DMS53 (cell line): Measurements from ENCODE around the gene HPCAL1.

Experiments used
- DNase-seq: peaks from one replicate; lab custom pipeline; 2025; lab: John Stamatoyannopoulos, UW

HPCAL1 gene

DNA sequence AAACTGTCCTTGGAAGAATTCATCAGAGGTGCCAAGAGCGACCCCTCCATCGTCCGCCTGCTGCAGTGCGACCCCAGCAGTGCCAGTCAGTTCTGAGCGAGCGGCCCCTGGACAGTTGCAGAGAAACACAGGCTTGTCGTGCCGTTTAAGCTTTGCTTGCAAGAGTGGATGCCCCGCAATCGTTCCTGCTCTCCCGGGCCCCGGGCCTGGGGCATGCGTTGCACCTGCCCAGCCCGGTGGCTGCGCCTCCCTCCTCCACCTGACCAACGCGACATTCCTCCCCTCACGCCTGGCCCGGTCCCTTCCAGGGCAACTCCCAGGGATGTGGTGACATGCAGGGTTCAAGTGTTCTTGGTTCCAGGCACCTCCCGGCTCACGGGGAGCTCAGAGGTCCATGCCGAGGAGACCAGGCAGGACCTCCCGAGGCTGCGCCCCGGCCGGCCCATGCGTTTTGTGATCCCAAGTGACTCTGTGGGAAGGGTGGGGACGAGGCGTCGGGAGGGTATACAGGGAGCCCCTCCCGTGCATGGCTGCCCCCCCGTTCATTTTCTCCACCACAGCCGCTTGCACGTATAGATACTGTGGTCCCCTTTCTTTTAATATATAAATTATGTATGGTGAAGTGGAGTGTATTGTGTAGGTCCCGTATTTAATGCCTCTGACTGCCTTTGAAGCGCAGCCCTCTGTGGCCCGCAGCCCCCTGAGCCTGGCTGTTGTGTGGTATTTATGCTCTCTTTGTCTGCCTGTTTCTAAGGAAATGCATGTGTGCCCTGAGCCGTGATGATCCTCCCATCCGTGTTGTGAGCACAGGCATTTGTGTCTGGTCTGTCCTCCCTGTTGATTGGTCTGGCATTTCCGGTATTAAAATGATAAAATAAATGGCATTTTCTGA lies 124.3 kb downstream of the HPCAL1 start:
- no peak for DNase-seq

DNA sequence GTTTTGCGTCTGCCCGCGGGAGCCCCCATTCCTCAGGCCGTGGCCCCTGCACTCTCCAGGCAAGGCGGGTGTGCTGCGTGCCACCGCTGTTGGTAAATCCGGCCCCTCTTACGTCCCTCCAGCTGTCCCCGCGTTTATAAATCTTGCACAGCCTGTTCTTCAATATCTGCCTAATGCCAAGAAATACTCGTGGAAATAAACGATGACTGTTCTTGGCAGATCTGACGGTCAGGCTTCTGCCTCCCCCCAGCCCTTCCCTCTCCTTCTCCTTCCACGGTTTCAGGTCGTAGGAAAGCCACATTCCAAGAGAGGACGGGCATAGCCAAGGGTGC lies 124.9 kb downstream of the HPCAL1 start:
- DNase-seq = no peak

DNA sequence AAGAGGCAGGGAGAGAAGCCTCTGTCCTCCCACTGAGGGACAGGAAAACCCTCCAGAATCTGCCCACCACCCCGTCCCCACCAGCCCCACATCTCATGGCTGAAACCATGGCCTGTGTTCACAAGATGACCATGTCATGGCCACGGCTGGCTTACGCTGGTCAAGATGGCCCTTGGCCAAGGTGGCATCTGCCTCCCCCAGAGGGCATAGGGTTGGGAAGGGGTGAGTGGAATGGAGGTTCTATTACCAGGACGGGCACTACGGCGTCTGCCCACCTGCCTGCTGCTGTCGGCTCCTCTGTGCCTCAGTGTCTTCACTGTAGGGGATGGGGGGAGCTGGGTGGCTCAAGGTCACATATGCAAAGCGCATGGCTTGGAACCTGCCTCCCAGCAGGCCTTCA lies 125.7 kb downstream of the HPCAL1 start:
- no peak for DNase-seq

DNA sequence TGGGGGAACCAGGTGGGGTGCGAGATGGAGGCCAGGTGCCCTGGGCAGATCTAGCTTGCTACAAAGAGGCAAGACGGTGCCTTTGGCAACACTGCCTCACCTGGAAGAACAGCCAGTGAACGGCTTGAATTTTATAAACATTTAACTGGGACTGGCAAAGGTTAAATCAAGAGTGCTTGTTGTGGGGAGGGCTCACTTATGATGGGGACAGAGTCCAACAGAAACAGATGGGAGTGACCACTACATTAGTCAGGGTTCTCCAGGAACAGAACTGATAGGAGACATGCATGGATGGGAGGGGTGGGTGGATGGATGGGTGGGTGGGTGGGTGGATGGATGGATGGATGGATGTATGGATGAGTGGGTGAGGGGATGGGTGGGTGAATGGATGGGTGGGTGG lies 126.2 kb downstream of the HPCAL1 start:
- DNase-seq = no peak

DNA sequence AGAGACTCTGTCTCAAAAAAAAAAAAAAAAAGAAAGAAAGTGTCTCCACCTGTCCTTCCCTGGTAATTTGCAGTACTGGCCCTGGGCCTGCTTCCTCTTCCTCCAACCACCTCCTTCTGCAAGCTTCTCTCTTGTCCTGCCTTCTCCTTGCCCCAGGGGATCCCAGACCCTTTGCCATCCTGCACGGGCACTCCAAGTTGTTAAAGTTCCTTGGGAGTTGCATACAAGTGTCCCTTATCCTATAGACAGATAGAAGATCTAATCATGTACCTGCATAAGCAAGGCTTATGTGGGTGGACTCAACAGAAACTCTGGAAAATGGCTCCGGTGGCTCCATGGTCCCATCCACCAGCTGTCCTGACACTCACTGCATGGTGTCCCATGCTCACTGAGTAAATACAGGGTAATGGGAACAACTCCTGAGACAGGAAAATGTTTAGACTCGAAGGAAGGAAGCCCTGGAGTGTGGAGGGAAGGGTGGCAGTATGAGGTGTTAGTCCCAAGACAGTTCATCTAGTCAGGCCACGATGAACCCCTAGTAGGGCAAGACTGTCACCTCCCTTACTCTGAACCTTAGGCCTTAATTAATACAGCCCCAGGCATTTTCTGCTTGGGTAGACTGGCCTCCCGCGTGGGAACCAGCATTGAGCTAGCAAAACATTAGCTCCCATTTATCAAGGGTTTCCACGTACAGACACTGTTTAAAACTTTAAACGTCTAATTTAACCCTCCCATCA lies 128.3 kb downstream of the HPCAL1 start:
- DNase-seq = no peak

DNA sequence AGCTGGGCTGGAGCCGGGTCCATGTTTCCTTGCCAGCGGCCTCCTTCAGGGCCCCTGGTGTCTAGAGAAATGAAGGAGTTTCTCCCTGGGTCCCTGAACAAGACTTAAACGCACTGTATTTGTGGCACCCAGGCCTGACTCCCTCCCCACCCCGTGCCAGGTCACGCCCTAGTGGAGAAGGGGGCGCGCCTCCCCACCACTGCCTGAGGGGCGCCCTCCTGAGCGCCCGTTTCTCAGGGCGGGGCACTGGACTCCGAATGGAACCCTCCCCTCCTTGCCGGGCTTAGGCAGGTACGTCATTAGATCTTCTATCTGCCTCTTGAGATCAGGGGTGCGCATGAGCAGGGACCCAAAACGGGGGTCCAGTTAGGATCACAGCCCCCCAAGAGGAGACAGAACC lies 129.1 kb downstream of the HPCAL1 start:
- no peak for DNase-seq

DNA sequence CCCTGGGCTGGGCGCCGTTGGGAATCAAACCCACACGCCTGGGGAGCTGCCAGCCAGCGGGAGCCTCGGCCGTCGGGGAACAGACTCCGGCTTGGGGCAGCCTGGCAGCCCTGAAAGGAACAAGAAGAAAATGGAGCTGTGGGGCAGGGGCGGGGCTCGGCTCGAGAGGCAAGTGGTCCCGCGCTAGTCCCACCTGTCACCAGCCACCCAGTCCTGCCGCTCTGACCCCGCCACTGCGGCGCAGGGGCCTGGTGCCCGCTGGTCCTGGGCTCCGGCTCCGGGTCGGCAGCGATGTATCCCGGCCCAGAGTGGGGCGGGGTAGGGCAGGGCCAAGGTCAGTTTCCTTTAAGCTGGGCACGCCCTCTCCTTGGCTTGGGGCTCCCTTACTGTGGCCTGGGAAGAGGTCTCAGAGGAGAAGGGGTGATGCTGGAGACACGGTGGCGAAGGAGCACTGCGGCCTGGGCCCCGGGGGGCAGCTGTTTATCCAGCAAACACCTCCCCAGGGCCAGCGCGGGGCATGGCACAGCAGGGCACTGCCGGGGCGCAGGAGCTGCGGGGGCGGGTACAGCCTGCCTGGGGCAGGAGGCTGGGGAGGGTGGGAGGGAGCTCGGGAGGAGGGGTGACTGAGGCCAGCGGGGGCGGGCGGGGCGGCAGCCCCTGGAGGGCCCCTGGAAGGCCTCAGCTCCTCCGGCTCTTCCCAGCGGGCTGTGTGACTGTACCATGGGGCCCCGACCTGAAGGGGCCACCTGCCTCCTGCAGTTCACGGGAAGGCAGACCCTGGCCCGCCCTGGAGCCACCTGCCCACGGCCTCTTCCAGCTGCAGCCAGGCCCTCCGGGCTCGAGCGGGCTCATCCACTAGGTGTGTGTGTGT lies 129.8 kb downstream of the HPCAL1 start:
- peak; percentile 63 for DNase-seq

DNA sequence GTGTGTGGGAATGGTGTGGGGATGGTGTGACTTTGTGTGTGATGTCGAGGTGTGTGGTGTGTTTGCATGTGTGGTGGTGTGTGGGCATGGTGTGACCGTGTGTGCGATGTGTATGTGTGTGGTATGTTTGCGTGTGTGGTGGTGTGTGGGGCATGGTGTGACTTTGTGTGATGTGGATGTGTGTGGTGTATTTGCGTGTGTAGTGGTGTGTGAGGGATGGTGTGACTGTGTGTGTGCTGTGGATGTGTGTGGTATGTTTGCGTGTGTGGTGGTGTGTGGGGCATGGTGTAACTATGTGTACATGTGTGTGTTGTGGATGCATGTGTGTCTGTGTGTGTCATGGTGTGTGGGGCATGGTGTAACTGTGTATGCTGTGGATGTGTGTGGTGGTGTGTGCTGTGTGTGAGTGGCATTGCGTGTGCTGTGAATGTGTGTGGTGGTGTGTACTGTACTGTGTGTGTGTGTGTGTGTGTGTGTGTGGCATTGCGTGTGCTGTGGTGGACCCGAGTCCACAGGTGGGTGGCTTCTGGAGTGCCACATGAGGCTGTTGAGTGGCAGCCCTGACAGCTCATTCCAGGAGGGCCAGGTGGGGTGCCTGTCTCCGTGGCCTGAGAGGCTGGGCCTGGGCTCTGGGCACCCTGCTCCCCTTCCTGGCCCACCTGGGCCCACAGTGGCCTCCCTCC lies 130.7 kb downstream of the HPCAL1 start:
- DNase-seq = peak; percentile 31

DNA sequence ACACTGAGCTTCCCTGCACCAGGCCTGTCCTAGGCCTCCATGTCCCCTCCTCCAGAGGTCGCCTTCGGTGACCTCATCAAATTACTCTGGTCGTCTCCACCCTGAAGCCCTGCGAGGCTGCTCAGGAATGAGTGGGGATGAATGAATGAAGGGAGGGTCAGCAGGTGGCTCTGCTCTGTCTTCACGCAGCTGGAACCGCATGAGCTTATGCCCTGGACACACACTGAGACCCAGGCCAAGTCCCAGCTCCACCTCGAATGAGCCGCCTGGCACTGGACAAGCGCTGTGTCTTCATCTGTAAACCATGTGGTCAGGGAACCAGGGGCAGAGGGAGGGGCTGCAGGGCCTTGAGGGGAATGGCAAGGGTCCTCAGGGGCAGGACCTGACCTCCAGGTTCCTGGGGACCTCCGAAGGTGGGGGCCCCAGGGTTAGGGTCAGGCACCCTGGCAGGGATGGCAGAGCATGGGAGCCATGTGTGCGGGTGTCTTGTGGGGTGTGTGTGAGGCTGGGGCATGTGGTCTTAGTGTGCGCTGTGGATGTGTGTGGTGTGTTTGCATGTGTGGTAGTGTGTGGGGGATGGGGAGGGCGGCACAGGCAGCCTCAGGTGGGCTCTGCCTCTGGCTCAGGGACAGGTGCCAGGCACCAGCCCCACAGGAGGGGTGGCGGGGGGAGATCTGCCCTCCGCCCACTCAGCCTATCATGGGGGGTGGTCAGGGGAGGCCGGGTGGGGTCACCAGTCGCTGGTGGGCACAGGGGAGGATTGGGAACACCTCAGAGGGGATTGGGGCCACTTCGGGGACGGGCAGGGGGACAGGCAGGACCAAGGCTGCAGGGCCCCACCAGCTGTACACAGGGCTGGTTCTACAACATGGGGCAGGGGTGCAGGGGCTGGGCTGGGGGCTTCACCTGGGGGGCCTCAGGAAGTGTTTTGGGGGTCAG lies 131.5 kb downstream of the HPCAL1 start:
- peak; percentile 34 for DNase-seq

DNA sequence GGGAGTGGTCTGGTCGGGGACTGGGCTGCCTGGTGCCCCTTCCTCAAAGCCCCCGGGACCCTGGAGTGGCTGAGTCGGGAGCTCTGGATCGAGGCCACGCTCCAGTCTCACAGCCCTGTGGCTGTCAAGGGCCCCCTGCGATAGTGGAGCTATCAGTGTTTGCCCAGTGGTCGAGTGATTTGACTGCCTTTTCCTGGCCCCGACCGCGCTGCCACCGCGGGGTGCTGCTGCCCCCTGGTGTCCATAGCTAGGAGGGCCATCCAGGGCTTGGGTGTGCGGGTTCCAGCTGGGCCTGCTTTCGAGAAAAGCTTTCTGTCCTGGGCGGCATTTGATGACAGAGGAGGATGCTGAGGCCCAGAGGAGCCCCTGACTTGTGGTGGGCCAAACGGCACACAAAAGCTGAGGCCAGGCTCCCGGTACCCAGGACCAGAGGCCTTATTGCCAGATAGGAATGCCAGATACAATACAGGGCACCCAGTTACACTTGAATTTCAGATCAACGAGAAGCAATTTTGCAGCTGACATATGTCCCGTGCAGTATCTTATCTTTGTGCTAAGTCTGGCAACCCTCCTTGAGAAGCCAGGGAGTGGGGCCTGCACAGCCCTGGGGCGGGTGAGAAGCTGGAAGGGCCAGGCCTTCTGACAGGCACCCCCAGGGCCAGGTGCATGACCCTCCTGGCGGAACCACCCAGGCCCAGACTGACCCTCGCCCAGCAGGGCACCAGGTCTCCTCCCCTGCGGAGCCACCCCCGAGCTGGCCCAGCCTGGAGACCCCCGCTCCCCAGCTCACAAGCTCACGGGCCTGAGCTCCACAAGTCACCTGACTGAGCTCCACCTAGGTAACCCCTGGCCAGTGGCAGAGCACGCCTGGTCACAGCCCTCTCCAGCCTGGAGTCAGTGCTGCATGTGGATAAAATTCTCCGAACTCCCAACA lies 132.4 kb downstream of the HPCAL1 start:
- DNase-seq = peak; percentile 84

DNA sequence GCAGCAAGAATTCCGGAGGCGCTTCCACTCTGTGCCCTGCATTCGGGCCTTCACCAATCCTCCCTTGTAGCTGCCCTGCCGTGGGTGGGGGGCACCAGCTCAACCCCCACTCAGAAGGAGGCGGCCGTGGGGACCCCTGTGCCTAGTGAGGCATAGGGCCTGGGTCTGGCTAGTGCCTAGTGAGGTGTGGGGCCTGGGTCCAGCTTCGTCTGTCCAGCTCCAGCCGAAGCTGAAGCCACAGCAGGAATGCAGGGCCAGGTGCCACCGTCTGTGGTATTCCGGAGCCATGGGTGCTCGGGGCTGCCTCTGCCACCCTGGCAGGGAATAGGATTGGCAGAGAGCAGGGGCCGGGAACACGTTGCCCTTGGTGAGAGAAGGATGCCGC lies 133.1 kb downstream of the HPCAL1 start:
- DNase-seq = no peak

DNA sequence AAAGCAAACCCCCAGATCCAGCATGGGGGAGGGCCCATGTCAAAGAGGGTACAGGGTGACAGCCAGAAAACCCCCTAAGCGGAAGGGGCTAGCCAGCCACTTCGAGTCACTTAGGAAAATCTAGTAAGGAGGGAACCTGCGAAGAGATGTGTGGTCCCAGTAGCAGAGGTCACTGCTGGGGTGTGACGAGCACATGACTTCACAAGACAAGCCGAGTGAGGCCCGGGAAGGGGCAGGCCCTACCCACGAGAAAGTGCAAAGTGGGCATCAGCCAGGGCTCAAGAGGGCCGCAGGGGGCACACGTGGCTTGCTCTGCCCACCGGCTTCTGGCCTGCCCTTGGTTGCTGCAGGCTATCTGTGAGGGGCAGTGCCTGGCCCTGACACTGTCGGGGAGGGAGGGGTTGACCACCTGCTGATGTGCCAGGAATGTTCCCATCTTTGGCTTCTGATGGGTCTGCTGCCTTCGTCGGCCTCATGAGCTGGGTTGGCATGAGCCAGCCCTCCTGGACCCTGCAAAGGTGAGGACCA lies 133.9 kb downstream of the HPCAL1 start:
- no peak for DNase-seq

DNA sequence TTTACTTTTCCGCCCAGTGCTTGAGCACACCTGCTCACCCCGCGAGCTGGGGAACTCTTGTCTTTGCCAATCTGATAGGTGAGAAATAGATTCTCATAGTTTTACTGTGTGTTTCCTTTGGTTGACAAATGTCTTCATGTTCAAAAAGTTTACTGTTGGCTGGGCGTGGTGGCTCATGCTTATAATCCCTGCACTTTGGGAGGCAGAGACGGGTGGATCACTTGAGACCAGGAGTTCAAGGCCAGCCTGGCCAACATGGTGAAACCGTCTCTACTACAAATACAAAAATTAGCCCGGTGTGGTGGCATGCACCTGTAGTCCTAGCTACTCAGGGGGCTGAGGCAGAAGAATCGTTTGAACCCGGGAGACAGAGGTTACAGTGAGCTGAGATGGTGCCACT lies 135.1 kb downstream of the HPCAL1 start:
- DNase-seq = no peak

DNA sequence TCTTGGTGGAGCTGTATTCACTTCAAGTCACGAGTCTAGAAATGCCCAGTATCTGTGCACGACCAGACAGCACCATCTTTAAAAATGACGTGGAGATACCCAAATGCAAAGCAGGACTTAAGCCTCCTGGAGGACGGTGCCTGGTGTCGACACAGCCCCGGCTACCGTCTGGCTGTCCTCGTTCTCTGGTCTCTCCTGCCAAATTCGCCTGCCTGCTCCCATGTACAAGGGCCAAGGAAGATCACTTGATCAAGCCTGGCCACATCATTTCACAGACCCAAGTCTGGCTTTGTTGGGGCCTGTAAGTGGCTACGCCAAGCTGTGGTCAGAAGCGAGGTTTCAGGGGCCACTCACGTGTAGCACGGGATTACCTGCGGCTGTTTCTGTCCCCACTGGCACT lies 136.0 kb downstream of the HPCAL1 start:
- DNase-seq = peak; percentile 21

DNA sequence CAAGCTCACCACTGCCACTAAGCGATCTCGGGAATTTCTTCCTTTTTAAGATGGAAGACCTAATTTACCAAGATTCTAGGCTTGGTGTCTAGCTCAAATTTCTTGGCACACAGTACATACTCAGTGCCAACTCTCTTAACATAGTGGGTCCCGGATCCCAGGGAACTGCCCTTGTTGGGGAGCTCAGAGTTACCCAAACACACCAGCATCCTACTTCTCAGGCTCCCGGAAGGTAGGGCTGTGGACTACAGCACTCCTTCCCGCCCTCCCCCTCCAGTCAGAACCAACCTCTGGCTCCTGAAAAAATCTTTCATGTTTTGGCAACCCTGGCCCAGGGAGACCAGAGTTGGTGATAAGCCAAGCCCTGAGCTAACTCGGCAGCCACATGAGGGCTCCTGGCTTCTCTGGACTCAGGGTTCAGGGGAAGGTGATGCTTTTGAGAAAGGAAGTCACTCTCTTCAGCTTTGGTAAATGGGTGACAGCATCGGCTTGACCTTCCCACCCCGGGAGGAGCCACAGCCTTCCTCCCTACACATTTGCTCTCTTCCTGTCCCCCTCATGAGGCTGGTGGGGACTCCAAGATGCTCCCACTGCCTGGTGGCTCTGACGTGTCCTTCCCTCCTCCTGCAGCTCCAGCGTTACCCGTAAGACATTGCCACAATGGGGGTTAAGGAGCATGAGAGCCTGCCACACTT lies 136.6 kb downstream of the HPCAL1 start:
- peak; percentile 38 for DNase-seq

DNA sequence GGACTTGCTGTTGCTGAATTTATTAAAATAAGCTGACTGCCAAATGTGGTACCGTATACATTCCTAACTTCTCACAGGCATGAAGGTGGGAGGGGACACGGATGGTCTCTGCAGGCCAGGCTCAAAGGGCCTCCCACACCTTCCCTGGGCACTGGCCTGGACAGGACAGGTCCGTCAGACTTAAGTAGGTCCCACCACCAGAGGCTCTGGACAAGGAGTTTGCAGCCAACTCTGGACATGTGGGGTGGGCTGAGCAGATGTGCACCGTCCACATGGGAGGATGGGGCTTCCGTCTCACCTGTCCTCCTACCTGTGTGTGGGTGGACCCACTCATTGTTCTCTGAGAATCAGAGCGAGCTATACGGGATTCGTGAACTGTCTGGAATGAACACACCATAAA lies 137.3 kb downstream of the HPCAL1 start:
- peak; percentile 36 for DNase-seq

DNA sequence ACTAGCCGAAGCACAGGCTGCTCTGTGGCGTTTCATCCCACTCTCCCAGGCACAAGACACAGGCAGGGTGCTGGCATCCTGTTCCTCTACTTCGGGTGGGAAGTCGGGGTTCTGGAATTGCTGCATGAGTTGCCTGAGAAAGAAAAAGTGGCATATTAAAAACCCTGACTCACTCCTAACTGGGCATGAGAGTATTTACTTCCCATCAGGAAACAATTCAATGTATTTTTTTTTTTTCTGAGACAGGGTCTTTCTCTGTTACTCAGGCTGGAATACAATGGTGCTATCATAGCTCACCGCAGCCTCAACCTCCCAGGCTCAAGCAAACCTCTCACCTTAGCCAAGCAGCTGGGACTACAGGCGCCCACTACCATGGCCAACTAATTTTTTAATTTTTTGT lies 138.0 kb downstream of the HPCAL1 start:
- DNase-seq = no peak

DNA sequence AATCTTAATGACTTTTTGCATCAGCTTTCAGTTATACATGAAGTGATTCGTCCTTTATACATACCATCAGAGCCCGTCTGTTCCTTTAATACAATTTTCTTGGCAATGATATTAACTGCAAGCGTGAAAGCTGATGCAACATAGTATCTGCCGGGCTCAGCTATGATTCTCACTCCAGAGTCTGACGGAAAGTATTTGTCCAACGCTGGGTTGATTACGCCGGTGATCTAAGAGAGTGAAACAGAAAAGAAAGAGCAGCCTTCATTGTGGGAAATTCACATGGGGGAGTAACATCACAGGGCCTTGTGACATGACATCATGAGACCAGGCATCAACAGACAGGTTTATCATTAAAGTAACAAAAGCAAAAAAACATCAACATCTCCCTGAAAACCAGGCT lies 139.2 kb downstream of the HPCAL1 start:
- no peak for DNase-seq
